ENCODE data around the gene SUDS3.
"Not testable (repeated sequence)": the region's sequence is repeated elsewhere in the genome, so short reads cannot be mapped to it uniquely, and the experiment has no call there.

DNA sequence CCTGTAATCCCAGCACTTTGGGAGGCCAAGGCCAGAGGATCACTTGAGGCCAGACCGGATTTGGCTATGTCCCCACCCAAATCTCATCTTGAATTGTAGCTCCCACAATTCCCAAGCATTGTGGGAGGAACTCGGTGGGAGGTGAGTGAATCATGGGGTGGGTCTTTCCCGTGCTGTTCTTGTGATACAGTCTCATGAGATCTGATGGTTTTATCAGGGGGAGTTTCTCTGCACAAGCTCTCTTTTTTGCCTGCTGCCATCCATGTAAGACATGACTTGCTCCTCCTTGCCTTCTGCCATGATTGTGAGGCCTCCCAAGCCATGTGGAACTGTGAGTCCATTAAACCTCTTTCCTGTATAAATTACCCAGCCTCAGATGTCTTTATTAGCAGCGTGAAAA, 21.9 kb upstream of the SUDS3 start:
- TF ChIP-seq, protein P1, sequence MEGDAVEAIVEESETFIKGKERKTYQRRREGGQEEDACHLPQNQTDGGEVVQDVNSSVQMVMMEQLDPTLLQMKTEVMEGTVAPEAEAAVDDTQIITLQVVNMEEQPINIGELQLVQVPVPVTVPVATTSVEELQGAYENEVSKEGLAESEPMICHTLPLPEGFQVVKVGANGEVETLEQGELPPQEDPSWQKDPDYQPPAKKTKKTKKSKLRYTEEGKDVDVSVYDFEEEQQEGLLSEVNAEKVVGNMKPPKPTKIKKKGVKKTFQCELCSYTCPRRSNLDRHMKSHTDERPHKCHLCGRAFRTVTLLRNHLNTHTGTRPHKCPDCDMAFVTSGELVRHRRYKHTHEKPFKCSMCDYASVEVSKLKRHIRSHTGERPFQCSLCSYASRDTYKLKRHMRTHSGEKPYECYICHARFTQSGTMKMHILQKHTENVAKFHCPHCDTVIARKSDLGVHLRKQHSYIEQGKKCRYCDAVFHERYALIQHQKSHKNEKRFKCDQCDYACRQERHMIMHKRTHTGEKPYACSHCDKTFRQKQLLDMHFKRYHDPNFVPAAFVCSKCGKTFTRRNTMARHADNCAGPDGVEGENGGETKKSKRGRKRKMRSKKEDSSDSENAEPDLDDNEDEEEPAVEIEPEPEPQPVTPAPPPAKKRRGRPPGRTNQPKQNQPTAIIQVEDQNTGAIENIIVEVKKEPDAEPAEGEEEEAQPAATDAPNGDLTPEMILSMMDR (conservative IDR thresholded peaks at IDR 0.05) = not testable (repeated sequence)
- not testable (repeated sequence) for TF ChIP-seq EZH2 (IDR thresholded peaks at IDR 0.05; ENCODE audit: low read depth)

Data from PC-9 (cell line).